Astrocyte (in vitro differentiated cells and primary cell): ENCODE measurements around the gene MARK2. TPM values are rescaled to one million over a fixed set of nuclear protein-coding genes. Genes with fewer than 3 reads are reported as not detected.
A peak's percentile ranks its signal among the peaks of the same experiment; 100 is the strongest.

Experiments
- DNase-seq: peaks from one replicate; pipeline ENCODE4 v3.0.0-alpha.2; 2010; ENCODE audit warnings: low read depth
- FAIRE-seq: peaks from 2 replicates; lab custom pipeline; 2011; peaks lifted over from hg19 to GRCh38; lab: Jason Lieb, UNC
- H2AFZ ChIP-seq: 2 replicates; pipeline ENCODE4 v1.6.0; 2012; ENCODE audit warnings: low read depth, low read length, inconsistent platforms
- H3K27ac ChIP-seq: 2 replicates; pipeline ENCODE4 v1.5.1; 2011; ENCODE audit warnings: low read depth, low read length, inconsistent platforms
- H3K27me3 ChIP-seq: 2 replicates; pipeline ENCODE4 v1.6.0; 2011; ENCODE audit warnings: low read length, inconsistent platforms; ENCODE audit not compliant: insufficient read depth
- H3K36me3 ChIP-seq: 2 replicates; pipeline ENCODE4 v1.5.1; 2011; ENCODE audit warnings: low read length, inconsistent platforms; ENCODE audit not compliant: insufficient read depth
- H3K4me1 ChIP-seq: 2 replicates; pipeline ENCODE4 v1.5.1; 2011; ENCODE audit warnings: low read length, inconsistent platforms; ENCODE audit not compliant: insufficient read depth
- H3K4me2 ChIP-seq: 2 replicates; pipeline ENCODE4 v1.6.0; 2012; ENCODE audit warnings: low read length, inconsistent platforms
- H3K4me3 ChIP-seq: 2 replicates; pipeline ENCODE4 v1.5.1; 2011; ENCODE audit warnings: low read depth, mild to moderate bottlenecking, low read length, inconsistent platforms; ENCODE audit not compliant: insufficient read depth
- H3K79me2 ChIP-seq: 2 replicates; pipeline ENCODE4 v1.6.0; 2012; ENCODE audit warnings: mild to moderate bottlenecking, low read length, inconsistent platforms; ENCODE audit not compliant: insufficient read depth
- H3K9ac ChIP-seq: 2 replicates; pipeline ENCODE4 v1.6.0; 2012; ENCODE audit warnings: mild to moderate bottlenecking, low read length, inconsistent platforms
- H3K9me3 ChIP-seq: 2 replicates; pipeline ENCODE4 v1.5.1; 2012; ENCODE audit warnings: low read depth, mild to moderate bottlenecking, low read length, inconsistent platforms; ENCODE audit not compliant: insufficient read depth
- H4K20me1 ChIP-seq: 2 replicates; pipeline ENCODE4 v1.6.0; 2012; ENCODE audit warnings: low read length, inconsistent platforms; ENCODE audit not compliant: insufficient read depth
- H3K27ac Mint-ChIP-seq: one replicate; pipeline ENCODE4 v1.8.0; 2021; ENCODE audit warnings: mild to moderate bottlenecking, mixed read lengths; ENCODE audit not compliant: unreplicated experiment
- H3K27me3 Mint-ChIP-seq: one replicate; pipeline ENCODE4 v1.8.0; 2021; ENCODE audit warnings: low read depth, mixed read lengths; ENCODE audit not compliant: unreplicated experiment
- H3K36me3 Mint-ChIP-seq: one replicate; pipeline ENCODE4 v1.8.0; 2021; ENCODE audit warnings: low read depth, mixed read lengths; ENCODE audit not compliant: unreplicated experiment
- H3K4me1 Mint-ChIP-seq: one replicate; pipeline ENCODE4 v1.8.0; 2021; ENCODE audit warnings: low read depth, mixed read lengths; ENCODE audit not compliant: unreplicated experiment
- H3K4me3 Mint-ChIP-seq: one replicate; pipeline ENCODE4 v1.8.0; 2021; ENCODE audit warnings: mild to moderate bottlenecking, moderate library complexity, mixed read lengths; ENCODE audit not compliant: unreplicated experiment
- H3K9me3 Mint-ChIP-seq: one replicate; pipeline ENCODE4 v1.8.0; 2021; ENCODE audit warnings: mild to moderate bottlenecking, mixed read lengths; ENCODE audit not compliant: unreplicated experiment
- CTCF ChIP-seq: IDR thresholded peaks from 2 replicates; pipeline ENCODE4 v1.5.1; 2011; ENCODE audit warnings: low read depth, mild to moderate bottlenecking, inconsistent platforms, low read length, moderate library complexity; ENCODE audit not compliant: insufficient read depth
- EZH2 ChIP-seq: IDR thresholded peaks from 2 replicates; pipeline ENCODE4 v1.6.1; 2012; ENCODE audit warnings: mild to moderate bottlenecking, low read length, inconsistent platforms; ENCODE audit not compliant: insufficient read depth
- total RNA-seq: library from RNA; stranded (reverse); gene quantifications from 2 replicates; pipeline ENCODE4 v1.2.1, GENCODE V29; 2021

MARK2 gene
- total RNA-seq, 1 donor from 2014 or later, result 38.1 TPM

GRCh38 chr11:63837739-63838138 is 1.2 kb upstream of the MARK2 start:
- Histone ChIP-seq H3K27ac (no peak overlapping the region), H3K9ac (peak overlapping the region; percentile 98)
- H3K27ac Mint-ChIP-seq, result no peak overlapping the region

GRCh38 chr11:63838150-63838677 is 696 bp upstream of the MARK2 start:
- Histone ChIP-seq H3K4me1 (peaks cover 31% of the 10 kb centered on the region), H3K27me3 (no peaks in the 10 kb centered on the region), H3K4me2 (peak overlapping the region; percentile 79), H3K9ac (peak overlapping the region; percentile 98), H3K9me3 (no peaks in the 10 kb centered on the region), H2AFZ (peak overlapping the region; percentile 71), H3K36me3 (no peaks in the 10 kb centered on the region), H4K20me1 (peaks cover 40% of the 10 kb centered on the region), H3K27ac (no peak overlapping the region), H3K4me3 (peak overlapping the region; percentile 46), H3K79me2 (peaks cover 40% of the 10 kb centered on the region)
- DNase-seq (no peak), FAIRE-seq (no peak)
- peaks cover 20% of the 10 kb centered on the region for H3K4me1 Mint-ChIP-seq
- peak overlapping the region; percentile 82 for H3K4me3 Mint-ChIP-seq
- H3K9me3 Mint-ChIP-seq, result no peaks in the 10 kb centered on the region
- peaks cover 6% of the 10 kb centered on the region for H3K36me3 Mint-ChIP-seq
- H3K27ac Mint-ChIP-seq, result no peak overlapping the region
- no peaks in the 10 kb centered on the region for H3K27me3 Mint-ChIP-seq
- no peak for TF ChIP-seq CTCF
- no peak for TF ChIP-seq EZH2

More at GRCh38 chr11:63837739-63838138, 1.2 kb upstream of the MARK2 start:
- H3K4me1 ChIP-seq, result peaks cover 31% of the 10 kb centered on the region
- no peak overlapping the region for H3K4me3 ChIP-seq
- Mint-ChIP-seq H3K27me3 (no peaks in the 10 kb centered on the region), H3K36me3 (peaks cover 4% of the 10 kb centered on the region), H3K4me1 (peaks cover 20% of the 10 kb centered on the region), H3K4me3 (peak overlapping the region; percentile 21), H3K9me3 (no peaks in the 10 kb centered on the region)
- peak overlapping the region; percentile 79 for H3K4me2 ChIP-seq
- peaks cover 35% of the 10 kb centered on the region for H4K20me1 ChIP-seq
- peak overlapping the region; percentile 71 for H2AFZ ChIP-seq
- DNase-seq, result no peak
- no peak for FAIRE-seq
- H3K79me2 ChIP-seq, result peaks cover 36% of the 10 kb centered on the region
- no peaks in the 10 kb centered on the region for H3K9me3 ChIP-seq
- TF ChIP-seq CTCF (no peak), EZH2 (no peak)
- no peaks in the 10 kb centered on the region for H3K27me3 ChIP-seq
- H3K36me3 ChIP-seq, result no peaks in the 10 kb centered on the region
